NB4 (cell line): Measurements from ENCODE around the gene FOXL3.

Experiments used
- DNase-seq: peaks from one replicate; pipeline ENCODE4 v3.0.0; 2010; ENCODE audit warnings: low read depth
- H3K4me3 ChIP-seq: one replicate; pipeline ENCODE4 v1.5.1; 2011; ENCODE audit warnings: mild to moderate bottlenecking, low read depth, low read length, moderate library complexity
- CTCF ChIP-seq: IDR thresholded peaks from one replicate; pipeline ENCODE4 v1.5.1; 2012; ENCODE audit warnings: low read depth, low read length
- MAX ChIP-seq: IDR thresholded peaks from 2 replicates; pipeline ENCODE4 v1.6.1; 2011; ENCODE audit warnings: low read depth, low read length
- MYC ChIP-seq: IDR thresholded peaks from 2 replicates; pipeline ENCODE4 v1.6.1; 2011; ENCODE audit warnings: low read depth, low read length
- POLR2A ChIP-seq: IDR thresholded peaks from 2 replicates; pipeline ENCODE4 v1.6.1; 2011; ENCODE audit warnings: mild to moderate bottlenecking; ENCODE audit not compliant: insufficient read length; ENCODE audit errors: extremely low read depth

The FOXL3 gene

GRCh38 chr7:253581-254336, 36.2 kb upstream of the FOXL3 start:
- H3K4me3 ChIP-seq = no peak overlapping the region
- no peak for TF ChIP-seq MYC
- TF ChIP-seq CTCF = no peak
- no peak for TF ChIP-seq POLR2A
- no peak for TF ChIP-seq MAX
- DNase-seq = no peak

- TF ChIP-seq POLR2A (no peak), MAX (no peak), MYC (no peak)
- no peak for DNase-seq
- no peak overlapping the region for H3K4me3 ChIP-seq
Measured at GRCh38 chr7:254337-255037, 35.5 kb upstream of the FOXL3 start.

GRCh38 chr7:255038-255435, 34.9 kb upstream of the FOXL3 start:
- no peak for TF ChIP-seq MAX
- no peak for TF ChIP-seq MYC
- TF ChIP-seq POLR2A = no peak
- no peak for TF ChIP-seq CTCF
- no peak for DNase-seq
- H3K4me3 ChIP-seq = no peak overlapping the region

- H3K4me3 ChIP-seq = no peak overlapping the region
- no peak for DNase-seq
- TF ChIP-seq MAX (no peak), CTCF (no peak), POLR2A (no peak), MYC (no peak)
Measured at GRCh38 chr7:255721-256361, 34.1 kb upstream of the FOXL3 start.

- no peak for DNase-seq
- H3K4me3 ChIP-seq = no peak overlapping the region
- TF ChIP-seq MYC = no peak
- no peak for TF ChIP-seq POLR2A
Measured at GRCh38 chr7:256461-256940, 33.5 kb upstream of the FOXL3 start.

GRCh38 chr7:256981-257646, 32.9 kb upstream of the FOXL3 start:
- TF ChIP-seq CTCF = no peak
- TF ChIP-seq MYC = no peak
- TF ChIP-seq POLR2A = no peak
- no peak for TF ChIP-seq MAX
- H3K4me3 ChIP-seq = no peak overlapping the region
- DNase-seq = no peak
